ENCODE measurements around the gene EML1.

Gene EML1

GRCh38 chr14:99831903-99832685 is 38.9 kb downstream of the EML1 start:
- DNase-seq = no peak

- DNase-seq = no peak
Observed at GRCh38 chr14:99837822-99838221, 44.6 kb downstream of the EML1 start.

GRCh38 chr14:99838639-99839134 is 45.5 kb downstream of the EML1 start:
- DNase-seq = no peak

- DNase-seq = no peak
Observed at GRCh38 chr14:99839696-99840095, 46.5 kb downstream of the EML1 start.

GRCh38 chr14:99840265-99840664 is 47.1 kb downstream of the EML1 start:
- no peak for DNase-seq

GRCh38 chr14:99840774-99841305 is 47.6 kb downstream of the EML1 start:
- no peak for DNase-seq

GRCh38 chr14:99841436-99842071 is 48.3 kb downstream of the EML1 start:
- DNase-seq = no peak

GRCh38 chr14:99842141-99842540 is 48.9 kb downstream of the EML1 start:
- DNase-seq = no peak

- no peak for DNase-seq
Observed at GRCh38 chr14:99846808-99847207, 53.6 kb downstream of the EML1 start.

GRCh38 chr14:99850709-99851108 is 57.5 kb downstream of the EML1 start:
- no peak for DNase-seq

GRCh38 chr14:99852578-99852977 is 59.4 kb downstream of the EML1 start:
- DNase-seq = no peak

- no peak for DNase-seq
Observed at GRCh38 chr14:99853206-99853605, 60.0 kb downstream of the EML1 start.

GRCh38 chr14:99854831-99855230 is 61.6 kb downstream of the EML1 start:
- DNase-seq = no peak

- no peak for DNase-seq
Observed at GRCh38 chr14:99855271-99855670, 62.1 kb downstream of the EML1 start.

- no peak for DNase-seq
Observed at GRCh38 chr14:99857551-99857950, 64.3 kb downstream of the EML1 start.

- no peak for DNase-seq
Observed at GRCh38 chr14:99860219-99860618, 67.0 kb downstream of the EML1 start.

GRCh38 chr14:99862136-99862535 is 68.9 kb downstream of the EML1 start:
- no peak for DNase-seq

- no peak for DNase-seq
Observed at GRCh38 chr14:99863059-99863458, 69.8 kb downstream of the EML1 start.

GRCh38 chr14:99865408-99865807 is 72.2 kb downstream of the EML1 start:
- DNase-seq = no peak

- no peak for DNase-seq
Observed at GRCh38 chr14:99870617-99871016, 77.4 kb downstream of the EML1 start.

GRCh38 chr14:99871771-99872170 is 78.6 kb downstream of the EML1 start:
- no peak for DNase-seq

- no peak for DNase-seq
Observed at GRCh38 chr14:99872786-99873440, 79.7 kb downstream of the EML1 start.

- DNase-seq = no peak
Observed at GRCh38 chr14:99873653-99874052, 80.4 kb downstream of the EML1 start.

- DNase-seq = no peak
Observed at GRCh38 chr14:99874306-99874705, 81.1 kb downstream of the EML1 start.

All from cortex of kidney (tissue), 1 donor.